Esophagus squamous epithelium (tissue), 4 donors: ENCODE data around the gene SHISAL1.

Experiments used
- CTCF ChIP-seq, 6 experiments: fragments of 450-650 bp in 4 of 6; fragments of 200-600 bp in 2 of 6; sonication (generic) in 2 of 6; IDR thresholded peaks; one replicate each; pipeline ENCODE4 v1.5.1; 2016 to 2019; ENCODE audit warnings: antibody characterized with exemption in 6 of 6, mild to moderate bottlenecking in 4 of 6, moderate library complexity in 4 of 6
- POLR2A ChIP-seq, 4 donors: fragments of 450-650 bp; IDR thresholded peaks; one replicate each; pipeline ENCODE4 v1.6.1; 2017; ENCODE audit warnings: antibody characterized with exemption in 4 of 4, mild to moderate bottlenecking in 4 of 4, moderate library complexity in 3 of 4

GRCh38 chr22:44246615-44247326, 66.0 kb downstream of the SHISAL1 start:
- TF ChIP-seq CTCF (IDR thresholded peaks at IDR 0.05) (no peak), POLR2A (IDR thresholded peaks at IDR 0.05) (no peak)
